HG03342 (cell line): ENCODE measurements around the gene PCSK2.

ENCODE experiments used
- ATAC-seq: cut with Tn5 transposase; IDR thresholded peaks from one replicate; pipeline ENCODE4 v1.9.1; 2021; ENCODE audit warnings: mild to moderate bottlenecking, moderate library complexity; ENCODE audit not compliant: unreplicated experiment

The PCSK2 gene

DNA sequence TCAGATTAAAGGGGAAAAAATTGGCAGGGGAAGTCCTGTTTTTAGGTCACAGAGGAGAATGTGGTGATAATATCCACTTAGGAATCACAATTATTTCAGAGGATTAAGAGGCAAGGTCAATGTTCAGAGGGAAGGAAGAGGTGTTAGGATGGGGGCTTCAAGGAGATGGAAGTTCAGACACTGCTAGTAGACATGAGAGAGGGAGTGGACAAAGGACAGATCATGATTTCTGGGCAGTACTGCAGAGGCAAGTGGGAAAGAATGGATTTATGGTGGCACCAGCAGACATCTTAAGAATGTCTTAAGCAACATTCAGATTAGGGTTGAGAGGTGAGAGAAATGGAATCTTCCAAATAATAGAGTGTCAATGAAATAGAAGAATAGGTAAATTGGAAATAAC lies 9.9 kb downstream of the PCSK2 start:
- no peak for ATAC-seq

DNA sequence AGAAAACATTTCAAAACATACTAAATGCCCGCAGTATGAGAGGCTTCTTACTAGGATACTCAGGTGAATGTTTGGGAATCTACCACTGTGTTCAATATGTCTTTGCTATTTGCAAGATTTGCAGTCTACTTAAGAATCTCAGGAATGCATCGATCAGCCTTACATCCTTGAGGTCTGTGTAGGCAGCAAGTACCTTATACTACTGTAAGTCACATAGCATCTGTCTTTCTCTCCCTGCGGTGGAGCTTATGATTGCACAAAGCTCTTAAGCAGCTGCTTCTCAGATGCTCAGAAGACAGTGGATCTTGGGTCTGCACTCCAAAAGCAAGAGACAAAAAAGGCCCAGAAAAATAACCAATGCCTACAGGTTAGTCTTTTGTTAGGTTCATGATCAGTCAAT lies 21.4 kb downstream of the PCSK2 start:
- ATAC-seq, result no peak

- no peak for ATAC-seq
Measured at GRCh38 chr20:17262786-17263185, 35.9 kb downstream of the PCSK2 start.

- no peak for ATAC-seq
Measured at GRCh38 chr20:17273717-17274116, 46.9 kb downstream of the PCSK2 start.

GRCh38 chr20:17276101-17276500 lies 49.3 kb downstream of the PCSK2 start:
- no peak for ATAC-seq

- ATAC-seq, result no peak
Measured at GRCh38 chr20:17281478-17281877, 54.6 kb downstream of the PCSK2 start.

GRCh38 chr20:17282501-17282900 lies 55.7 kb downstream of the PCSK2 start:
- no peak for ATAC-seq

GRCh38 chr20:17287503-17287902 lies 60.7 kb downstream of the PCSK2 start:
- no peak for ATAC-seq

- no peak for ATAC-seq
Measured at GRCh38 chr20:17287998-17288397, 61.2 kb downstream of the PCSK2 start.

GRCh38 chr20:17295151-17295726 lies 68.4 kb downstream of the PCSK2 start:
- ATAC-seq, result no peak

DNA sequence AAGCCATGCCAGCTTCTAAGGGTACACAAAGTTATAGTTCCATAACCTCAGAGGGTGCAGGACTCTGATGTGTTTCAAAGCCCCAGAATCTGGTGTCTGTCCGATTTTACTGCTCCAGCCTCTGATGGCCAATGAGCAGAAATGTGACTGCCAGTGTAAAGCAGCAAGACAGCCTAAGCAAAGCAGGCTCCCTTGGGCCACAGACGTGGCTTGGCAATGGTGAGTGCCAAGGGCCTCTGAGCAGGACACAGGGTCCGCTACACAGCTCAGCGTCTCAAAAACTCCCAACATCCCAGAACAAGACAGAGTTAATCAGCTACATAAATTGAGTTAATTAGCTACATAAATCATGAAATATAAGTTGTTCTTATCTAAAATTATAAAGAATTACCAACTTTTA lies 69.2 kb downstream of the PCSK2 start:
- no peak for ATAC-seq

DNA sequence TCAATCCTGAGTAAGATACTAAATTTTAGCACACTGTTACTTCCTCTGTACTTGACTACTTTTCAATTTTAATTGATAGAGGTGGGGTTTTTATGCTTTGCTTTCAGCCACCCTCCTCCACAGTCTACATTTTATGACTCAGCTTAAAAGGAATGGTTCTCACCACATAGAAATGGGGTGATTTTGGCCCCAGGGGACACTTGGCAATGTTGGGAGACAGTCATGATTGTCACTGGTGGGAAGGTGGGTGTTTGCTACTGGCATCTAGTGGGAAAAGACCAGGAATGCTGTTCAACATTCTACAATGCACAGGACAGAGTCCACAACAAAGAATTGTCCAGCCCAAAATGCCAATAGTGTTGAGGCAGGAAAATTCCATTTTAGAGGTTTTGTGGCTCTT lies 71.3 kb downstream of the PCSK2 start:
- no peak for ATAC-seq

DNA sequence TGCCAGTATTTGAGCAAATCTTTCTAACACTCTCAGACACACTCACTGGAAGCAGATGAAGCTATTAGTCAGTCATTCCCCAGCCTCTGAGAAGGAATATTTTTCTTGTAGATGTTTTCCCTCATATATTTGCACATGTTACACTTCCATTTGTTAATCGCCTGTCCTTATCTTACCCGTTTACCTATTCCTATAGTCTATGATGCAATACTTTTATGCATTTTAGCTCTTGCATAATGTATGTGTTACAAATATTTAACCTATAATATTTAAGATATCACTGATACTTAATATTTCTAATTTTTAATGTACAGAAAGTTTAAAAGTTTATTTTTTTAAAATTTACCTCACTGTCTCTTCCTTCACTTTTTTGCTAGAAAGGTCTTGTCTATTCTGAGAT lies 71.9 kb downstream of the PCSK2 start:
- ATAC-seq, result no peak

DNA sequence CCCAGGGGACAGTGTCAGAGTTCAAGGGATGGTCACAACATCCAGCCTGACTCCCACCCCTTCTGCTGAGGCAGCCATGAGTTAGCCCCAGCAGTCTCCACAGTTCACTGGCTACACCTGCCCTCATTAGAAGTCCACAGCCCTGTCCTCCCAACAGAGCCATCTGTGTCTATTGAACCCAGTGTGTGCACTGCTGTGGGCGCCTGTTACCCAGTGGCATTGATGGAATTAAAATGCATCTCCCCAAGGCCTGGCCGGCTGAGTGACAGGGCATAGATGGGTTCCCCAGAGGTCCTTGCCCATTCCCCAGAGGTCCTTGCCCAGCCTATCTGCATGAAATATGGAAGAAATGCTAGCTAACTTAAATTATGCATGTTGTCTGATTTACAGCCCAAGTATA lies 73.3 kb downstream of the PCSK2 start:
- no peak for ATAC-seq

DNA sequence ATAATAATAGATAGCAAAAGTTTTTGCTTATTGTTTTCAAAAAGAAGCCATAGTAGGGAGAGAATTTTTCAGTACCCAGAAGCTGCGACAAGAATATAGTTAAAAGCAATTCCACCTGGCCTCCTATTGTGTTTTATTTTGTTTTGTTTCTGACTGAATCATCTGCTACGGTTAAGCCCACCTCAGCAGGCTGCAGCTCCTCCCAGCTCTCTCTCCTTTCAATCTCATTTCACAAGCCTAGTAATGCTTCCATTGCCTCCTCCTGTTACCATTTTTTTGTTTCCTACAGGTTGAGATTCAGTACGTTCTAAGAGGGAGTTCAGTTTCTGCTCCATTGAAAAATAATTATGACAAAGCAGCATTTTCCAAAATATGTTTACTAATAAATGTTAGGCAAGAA lies 77.9 kb downstream of the PCSK2 start:
- no peak for ATAC-seq

DNA sequence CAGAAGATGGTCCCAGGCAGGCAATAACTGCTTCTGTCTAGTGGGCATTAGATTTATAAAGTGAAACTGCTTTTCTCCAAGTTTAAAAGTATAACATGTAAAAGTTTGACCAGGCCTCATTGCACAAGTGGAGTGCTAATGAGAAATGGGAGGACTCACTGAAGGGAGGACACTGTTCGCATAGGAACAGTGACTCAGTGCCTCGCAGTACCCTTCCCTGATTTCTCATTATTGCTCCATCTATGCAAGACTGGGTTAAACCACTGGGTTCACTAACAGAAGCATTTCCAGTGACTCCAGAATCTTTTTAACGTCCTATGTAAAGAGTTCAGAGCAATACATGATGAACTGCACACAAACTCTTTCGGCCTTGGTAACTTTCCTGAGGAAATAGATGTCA lies 79.6 kb downstream of the PCSK2 start:
- no peak for ATAC-seq

DNA sequence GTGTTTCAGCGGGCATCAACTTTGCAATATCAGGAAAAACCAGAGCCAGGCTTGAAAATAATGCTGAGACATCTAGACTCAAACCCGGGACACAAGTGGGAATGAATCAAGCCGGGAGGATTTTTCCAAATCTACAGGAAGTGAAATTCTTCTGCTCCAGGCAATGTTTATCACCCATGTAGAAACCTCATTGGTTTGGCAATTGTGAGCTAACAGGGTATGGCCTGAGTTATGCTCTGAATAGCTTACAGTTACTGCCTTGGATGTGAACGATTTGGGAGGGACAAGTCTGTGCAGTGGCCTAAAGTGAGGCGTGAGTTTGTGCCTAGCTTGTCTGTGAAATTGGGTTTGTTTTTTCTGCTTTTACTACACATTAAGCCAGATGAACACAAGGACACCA lies 87.4 kb downstream of the PCSK2 start:
- ATAC-seq, result no peak

DNA sequence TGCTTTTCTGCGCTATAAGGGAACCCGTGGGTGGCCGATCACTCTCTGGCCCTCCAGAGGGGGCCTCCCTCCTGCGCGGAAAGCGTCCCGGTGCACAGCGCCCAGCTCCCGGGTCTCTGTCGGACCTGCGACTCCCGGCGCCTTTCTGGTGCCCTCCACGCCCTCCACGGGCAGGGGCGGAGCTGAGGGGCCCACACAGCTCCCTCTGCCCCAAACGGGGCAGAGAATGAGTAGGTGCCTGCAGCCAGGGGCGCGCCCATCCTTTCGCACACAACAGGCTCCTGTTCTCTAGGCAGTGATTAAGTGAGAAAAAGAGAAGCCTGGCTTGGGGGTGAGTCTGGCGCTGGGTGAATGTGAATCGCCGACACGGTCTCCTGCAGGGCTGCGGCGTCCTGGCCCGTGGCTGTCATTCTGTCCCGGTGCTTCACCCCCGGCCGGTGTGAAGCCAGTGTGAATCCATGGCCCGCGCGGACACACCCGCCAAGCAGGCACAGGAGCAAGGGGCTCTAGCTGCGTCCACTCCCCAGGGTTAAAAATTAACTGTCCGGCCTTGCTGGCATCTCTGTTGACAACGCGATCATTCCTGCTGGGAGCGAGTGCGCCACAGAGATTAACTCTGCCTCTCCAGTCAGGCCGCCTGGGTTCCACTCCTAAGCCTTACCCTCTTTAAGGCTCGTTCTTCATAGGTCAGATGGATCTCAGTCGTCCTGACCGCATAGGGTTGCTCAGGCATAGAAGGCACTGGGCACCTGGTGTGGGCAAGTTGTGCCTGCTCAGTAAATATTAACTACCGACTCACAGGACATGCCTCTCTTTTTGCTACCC lies 88.8 kb downstream of the PCSK2 start:
- no peak for ATAC-seq

- ATAC-seq, result no peak
Measured at GRCh38 chr20:17316316-17317038, 89.6 kb downstream of the PCSK2 start.

GRCh38 chr20:17317341-17317740 lies 90.5 kb downstream of the PCSK2 start:
- no peak for ATAC-seq

DNA sequence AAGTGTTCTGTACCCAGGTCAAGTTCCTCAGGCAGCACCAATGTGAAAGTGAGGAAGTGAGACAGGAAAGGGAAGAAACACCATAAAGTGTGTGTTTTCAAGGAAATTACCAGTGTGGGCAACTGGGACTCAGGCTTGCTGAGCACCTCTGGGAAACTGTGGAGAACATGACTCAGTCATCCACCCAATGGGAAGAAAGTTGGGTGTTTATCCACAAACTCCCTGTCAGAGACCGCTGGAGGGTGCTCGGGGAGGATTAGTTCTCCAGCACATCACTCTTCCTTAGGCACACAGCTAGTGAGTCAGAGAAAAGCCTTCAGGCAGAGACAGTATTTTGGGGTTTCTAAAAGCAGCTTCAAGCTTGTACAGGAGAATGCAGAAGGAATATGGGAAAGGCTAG lies 93.6 kb downstream of the PCSK2 start:
- ATAC-seq, result no peak

DNA sequence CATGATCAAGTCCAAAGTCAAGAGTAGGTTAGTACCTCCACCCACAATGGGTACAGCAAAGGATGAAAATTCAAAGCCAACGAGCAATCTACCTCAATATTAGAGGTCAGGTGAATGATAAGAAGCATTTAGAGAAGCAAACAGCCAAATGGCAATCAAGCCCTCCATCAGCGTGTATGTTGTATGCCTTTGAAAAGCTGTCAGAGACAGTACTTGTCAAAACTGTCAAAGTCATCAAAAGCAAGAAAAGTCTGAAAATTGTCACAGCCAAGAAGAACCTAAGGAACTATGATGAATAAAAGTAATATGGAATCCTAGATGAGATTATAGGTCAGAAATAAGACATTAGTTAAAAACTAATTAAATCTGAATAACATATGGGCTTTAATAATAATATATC lies 99.3 kb downstream of the PCSK2 start:
- no peak for ATAC-seq
